Activated CD4-positive, CD25-positive, alpha-beta regulatory T cell (primary cell): ENCODE results near the gene METTL24.

ENCODE experiments used
- DNase-seq, 4 experiments: peaks; one replicate each; lab custom pipeline; 2025; lab: John Stamatoyannopoulos, UW

METTL24 gene

GRCh38 chr6:110195639-110196038 is 162.5 kb downstream of the METTL24 start:
- no peak for DNase-seq
